ENCODE results near the gene TBPL2. TPM values are rescaled to one million over a fixed set of nuclear protein-coding genes. Genes with fewer than 3 reads are reported as not detected.
"Not testable (repeated sequence)": the region's sequence is repeated elsewhere in the genome, so short reads cannot be mapped to it uniquely, and the experiment has no call there.

Gene TBPL2
- total and polyA plus RNA-seq, 2 experiments from 2014 or later = not detected

DNA sequence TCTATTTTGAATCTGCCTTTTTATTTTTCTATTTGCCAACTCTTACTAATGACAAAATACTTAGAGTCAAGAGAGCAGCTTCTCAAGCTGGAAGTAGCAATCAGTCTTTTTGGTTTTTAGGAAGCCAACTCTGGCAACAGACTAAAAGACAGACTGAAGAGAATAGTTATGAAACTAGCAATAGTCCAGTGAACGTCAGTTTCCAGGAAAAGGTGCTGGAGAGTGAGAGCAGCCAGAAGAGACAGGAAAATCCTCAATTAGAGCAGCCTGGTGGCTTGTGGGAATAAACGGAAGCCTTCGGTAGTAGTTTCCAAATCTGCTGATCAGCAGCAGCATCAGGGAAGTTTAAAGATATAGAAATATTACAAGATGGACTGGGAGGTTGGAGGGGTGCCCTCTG lies 55.9 kb downstream of the TBPL2 start:
- 65 to 80% methylated on average over 3 of the region's 3 CpGs for WGBS, 2 experiments (ENCODE audit: low coverage in 1 of 2, low lambda C conversion rate in 2 of 2, missing lambda C conversion rate in 2 of 2)
- in situ Hi-C loops (cut with MboI) = no loop called here
- DNase-seq = no peak
- Histone ChIP-seq H3K79me2 (ENCODE audit: insufficient read depth) (no peaks in the 10 kb centered on the region), H3K4me3 (no peak overlapping the region), H3K27me3 (replicated peaks; ENCODE audit: insufficient read depth) (no peaks in the 10 kb centered on the region), H3K9me2 (ENCODE audit: insufficient read depth) (no peaks in the 10 kb centered on the region), H3K27ac (no peak overlapping the region), H3F3A (ENCODE audit: insufficient read depth) (peaks cover 12% of the 10 kb centered on the region; the same call in 1 of the 2 replicates), H4K20me1 (ENCODE audit: insufficient read depth) (no peaks in the 10 kb centered on the region), H2AFZ (no peak overlapping the region), H3K36me3 (ENCODE audit: low read depth) (peaks cover 17% of the 10 kb centered on the region; the same call in 1 of the 2 replicates), H3K4me1 (ENCODE audit: insufficient read depth) (peaks cover 25% of the 10 kb centered on the region), H3K9me3 (ENCODE audit: low read depth) (no peaks in the 10 kb centered on the region), H3K9ac (no peak overlapping the region), H3K4me2 (ENCODE audit: unreplicated experiment) (no peak overlapping the region)
- TF ChIP-seq EZH2 (IDR thresholded peaks at IDR 0.05; ENCODE audit: insufficient read depth, poor library complexity, severe bottlenecking) (no peak), EZH2phosphoT487 (IDR thresholded peaks at IDR 0.05; ENCODE audit: insufficient read depth, low read depth) (no peak)

GRCh38 chr14:55383541-55384140 lies 56.8 kb downstream of the TBPL2 start:
- no peaks in the 10 kb centered on the region for H3K27me3 ChIP-seq (replicated peaks; ENCODE audit: insufficient read depth)
- H3K9me3 ChIP-seq (ENCODE audit: low read depth) = no peaks in the 10 kb centered on the region
- H3K79me2 ChIP-seq (ENCODE audit: insufficient read depth) = no peaks in the 10 kb centered on the region
- peaks cover 17% of the 10 kb centered on the region for H3K36me3 ChIP-seq (ENCODE audit: low read depth)
- in situ Hi-C loops (cut with MboI) = no loop called here
- H3K4me1 ChIP-seq (ENCODE audit: insufficient read depth) = peaks cover 16% of the 10 kb centered on the region
- H2AFZ ChIP-seq = no peak overlapping the region
- no peak overlapping the region for H3K4me3 ChIP-seq
- 90% methylated on average over 5 of the region's 5 CpGs for WGBS, 2 experiments (ENCODE audit: low coverage in 1 of 2, low lambda C conversion rate in 2 of 2, missing lambda C conversion rate in 2 of 2)
- H4K20me1 ChIP-seq (ENCODE audit: insufficient read depth) = no peaks in the 10 kb centered on the region
- H3K27ac ChIP-seq = peak overlapping the region; percentile 45; the same call in 1 of the 2 replicates
- TF ChIP-seq EZH2 (IDR thresholded peaks at IDR 0.05; ENCODE audit: insufficient read depth, poor library complexity, severe bottlenecking) (no peak), EZH2phosphoT487 (IDR thresholded peaks at IDR 0.05; ENCODE audit: insufficient read depth, low read depth) (no peak)
- H3K9ac ChIP-seq = no peak overlapping the region
- DNase-seq = no peak
- no peaks in the 10 kb centered on the region for H3K9me2 ChIP-seq (ENCODE audit: insufficient read depth)
- H3K4me2 ChIP-seq (ENCODE audit: unreplicated experiment) = no peak overlapping the region
- H3F3A ChIP-seq (ENCODE audit: insufficient read depth) = peaks cover 3% of the 10 kb centered on the region; the same call in 1 of the 2 replicates

DNA sequence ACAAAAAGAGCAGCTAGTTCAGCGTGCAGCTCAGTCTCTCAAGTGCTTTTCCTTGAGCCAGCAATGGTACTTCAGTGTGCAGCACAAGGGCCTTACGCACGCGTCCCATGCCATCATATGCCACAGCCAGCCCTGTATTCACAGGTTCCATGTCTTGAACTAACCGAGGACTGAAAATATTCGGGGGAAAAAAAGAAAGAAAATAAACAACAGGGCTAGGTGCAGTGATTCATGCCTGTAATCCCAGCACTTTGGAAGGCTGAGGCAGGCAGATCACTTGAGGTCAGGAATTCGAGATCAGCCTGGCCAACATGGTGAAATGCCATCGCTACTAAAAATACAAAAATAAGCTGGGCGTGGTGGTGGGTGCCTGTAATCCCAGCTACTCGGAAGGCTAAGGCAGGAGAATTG lies 57.4 kb downstream of the TBPL2 start:
- H3K9me2 ChIP-seq (ENCODE audit: insufficient read depth); H3K9ac ChIP-seq; in situ Hi-C loops (cut with MboI); H3K9me3 ChIP-seq (ENCODE audit: low read depth); H3F3A ChIP-seq (ENCODE audit: insufficient read depth); H3K79me2 ChIP-seq (ENCODE audit: insufficient read depth); H2AFZ ChIP-seq; H3K4me3 ChIP-seq; H3K27me3 ChIP-seq (replicated peaks; ENCODE audit: insufficient read depth); H4K20me1 ChIP-seq (ENCODE audit: insufficient read depth): not testable (repeated sequence)
- Histone ChIP-seq H3K4me1 (ENCODE audit: insufficient read depth) (peaks cover 12% of the 10 kb centered on the region; the same call in 1 of the 2 replicates), H3K27ac (peak overlapping the region; percentile 45), H3K36me3 (ENCODE audit: low read depth) (peaks cover 17% of the 10 kb centered on the region), H3K4me2 (ENCODE audit: unreplicated experiment) (peak overlapping the region; percentile 5)
- DNase-seq = peak; percentile 23
- 37 to 45% methylated on average over 10 of the region's 10 CpGs for WGBS, 2 experiments (ENCODE audit: low coverage in 1 of 2, low lambda C conversion rate in 2 of 2, missing lambda C conversion rate in 2 of 2)

- Histone ChIP-seq H3K27ac (no peak overlapping the region), H3K4me3 (no peak overlapping the region), H3K9ac (no peak overlapping the region), H4K20me1 (ENCODE audit: insufficient read depth) (no peaks in the 10 kb centered on the region), H3K4me1 (ENCODE audit: insufficient read depth) (peaks cover 12% of the 10 kb centered on the region; the same call in 1 of the 2 replicates), H3K27me3 (replicated peaks; ENCODE audit: insufficient read depth) (no peaks in the 10 kb centered on the region), H3K79me2 (ENCODE audit: insufficient read depth) (no peaks in the 10 kb centered on the region), H3F3A (ENCODE audit: insufficient read depth) (no peaks in the 10 kb centered on the region), H3K9me3 (ENCODE audit: low read depth) (no peaks in the 10 kb centered on the region), H2AFZ (no peak overlapping the region), H3K36me3 (ENCODE audit: low read depth) (peaks cover 23% of the 10 kb centered on the region), H3K9me2 (ENCODE audit: insufficient read depth) (no peaks in the 10 kb centered on the region), H3K4me2 (ENCODE audit: unreplicated experiment) (no peak overlapping the region)
- no peak for DNase-seq
- WGBS, 2 experiments (ENCODE audit: low coverage in 1 of 2, low lambda C conversion rate in 2 of 2, missing lambda C conversion rate in 2 of 2) = 85 to 88% methylated on average over 4 of the region's 4 CpGs
- TF ChIP-seq EZH2 (IDR thresholded peaks at IDR 0.05; ENCODE audit: insufficient read depth, poor library complexity, severe bottlenecking) = no peak
- TF ChIP-seq EZH2phosphoT487 (IDR thresholded peaks at IDR 0.05; ENCODE audit: insufficient read depth, low read depth) = no peak
- in situ Hi-C loops (cut with MboI) = no loop called here
Observed at GRCh38 chr14:55382483-55382882, 57.9 kb downstream of the TBPL2 start.

Measured in GM23248 (cell line).